Measurements from ENCODE around the gene ACOT12. TPM values are rescaled to one million over a fixed set of nuclear protein-coding genes. Genes with fewer than 3 reads are reported as not detected.

ACOT12 gene
- polyA plus RNA-seq, 1 experiment = 0.18 TPM

- ChIA-PET POLR2A (no interaction called here), CTCF (no interaction called here)
- Histone ChIP-seq H3K36me3 (ENCODE audit: control insufficient read depth, insufficient read depth, low read length) (no peaks in the 10 kb centered on the region), H3K27me3 (ENCODE audit: control insufficient read depth, insufficient read depth, low read length) (no peaks in the 10 kb centered on the region), H3K4me3 (ENCODE audit: low read depth, low read length) (no peak overlapping the region)
- no peak for TF ChIP-seq CTCF (IDR thresholded peaks at IDR 0.05; ENCODE audit: insufficient read depth, low read depth, low read length)
- DNase-seq (ENCODE audit: low read depth) = no peak
Measured at GRCh38 chr5:81370912-81371311, 23.0 kb downstream of the ACOT12 start.

- TF ChIP-seq CTCF (IDR thresholded peaks at IDR 0.05; ENCODE audit: insufficient read depth, low read depth, low read length) = no peak
- POLR2A ChIA-PET = no interaction called here
- CTCF ChIA-PET = interaction anchor here (1.1 kb wide), 1 partner anchor 22 kb away, joined by 4 read pairs; no protein-coding TSS in a partner anchor
Measured at GRCh38 chr5:81365541-81365940, 28.4 kb downstream of the ACOT12 start.

GRCh38 chr5:81363093-81363871, 30.7 kb downstream of the ACOT12 start:
- DNase-seq (ENCODE audit: low read depth) = no peak
- ChIA-PET POLR2A (no interaction called here), CTCF (no interaction called here)
- Histone ChIP-seq H3K4me3 (ENCODE audit: low read depth, low read length) (no peak overlapping the region), H3K36me3 (ENCODE audit: control insufficient read depth, insufficient read depth, low read length) (no peaks in the 10 kb centered on the region), H3K27me3 (ENCODE audit: control insufficient read depth, insufficient read depth, low read length) (no peaks in the 10 kb centered on the region)
- no peak for TF ChIP-seq CTCF (IDR thresholded peaks at IDR 0.05; ENCODE audit: insufficient read depth, low read depth, low read length)

More at GRCh38 chr5:81365541-81365940, 28.4 kb downstream of the ACOT12 start:
- Histone ChIP-seq H3K4me3 (ENCODE audit: low read depth, low read length) (no peak overlapping the region), H3K36me3 (ENCODE audit: control insufficient read depth, insufficient read depth, low read length) (no peaks in the 10 kb centered on the region), H3K27me3 (ENCODE audit: control insufficient read depth, insufficient read depth, low read length) (no peaks in the 10 kb centered on the region)
- no peak for DNase-seq (ENCODE audit: low read depth)

GRCh38 chr5:81361600-81361999, 32.3 kb downstream of the ACOT12 start:
- TF ChIP-seq CTCF (IDR thresholded peaks at IDR 0.05; ENCODE audit: insufficient read depth, low read depth, low read length) = no peak
- no peaks in the 10 kb centered on the region for H3K36me3 ChIP-seq (ENCODE audit: control insufficient read depth, insufficient read depth, low read length)
- POLR2A ChIA-PET = no interaction called here
- DNase-seq (ENCODE audit: low read depth) = no peak
- H3K4me3 ChIP-seq (ENCODE audit: low read depth, low read length) = no peak overlapping the region
- CTCF ChIA-PET = no interaction called here
- no peaks in the 10 kb centered on the region for H3K27me3 ChIP-seq (ENCODE audit: control insufficient read depth, insufficient read depth, low read length)

GRCh38 chr5:81360640-81361039, 33.3 kb downstream of the ACOT12 start:
- H3K4me3 ChIP-seq (ENCODE audit: low read depth, low read length) = no peak overlapping the region
- no peaks in the 10 kb centered on the region for H3K36me3 ChIP-seq (ENCODE audit: control insufficient read depth, insufficient read depth, low read length)
- POLR2A ChIA-PET = no interaction called here
- H3K27me3 ChIP-seq (ENCODE audit: control insufficient read depth, insufficient read depth, low read length) = no peaks in the 10 kb centered on the region
- CTCF ChIA-PET = no interaction called here
- no peak for TF ChIP-seq CTCF (IDR thresholded peaks at IDR 0.05; ENCODE audit: insufficient read depth, low read depth, low read length)
- DNase-seq (ENCODE audit: low read depth) = no peak
